GM18499 (cell line): ENCODE results near the gene KRT28.

Source experiments
- ATAC-seq: cut with Tn5 transposase; IDR thresholded peaks from one replicate; pipeline ENCODE4 v1.9.1; 2021; ENCODE audit warnings: moderate number of reproducible peaks; ENCODE audit not compliant: insufficient read depth, unreplicated experiment

The KRT28 gene, protein sequence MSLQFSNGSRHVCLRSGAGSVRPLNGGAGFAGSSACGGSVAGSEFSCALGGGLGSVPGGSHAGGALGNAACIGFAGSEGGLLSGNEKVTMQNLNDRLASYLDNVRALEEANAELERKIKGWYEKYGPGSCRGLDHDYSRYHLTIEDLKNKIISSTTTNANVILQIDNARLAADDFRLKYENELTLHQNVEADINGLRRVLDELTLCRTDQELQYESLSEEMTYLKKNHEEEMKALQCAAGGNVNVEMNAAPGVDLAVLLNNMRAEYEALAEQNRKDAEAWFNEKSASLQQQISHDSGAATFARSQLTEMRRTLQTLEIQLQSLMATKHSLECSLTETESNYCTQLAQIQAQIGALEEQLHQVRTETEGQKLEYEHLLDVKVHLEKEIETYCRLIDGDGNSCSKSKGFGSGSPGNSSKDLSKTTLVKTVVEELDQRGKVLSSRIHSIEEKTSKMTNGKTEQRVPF

DNA sequence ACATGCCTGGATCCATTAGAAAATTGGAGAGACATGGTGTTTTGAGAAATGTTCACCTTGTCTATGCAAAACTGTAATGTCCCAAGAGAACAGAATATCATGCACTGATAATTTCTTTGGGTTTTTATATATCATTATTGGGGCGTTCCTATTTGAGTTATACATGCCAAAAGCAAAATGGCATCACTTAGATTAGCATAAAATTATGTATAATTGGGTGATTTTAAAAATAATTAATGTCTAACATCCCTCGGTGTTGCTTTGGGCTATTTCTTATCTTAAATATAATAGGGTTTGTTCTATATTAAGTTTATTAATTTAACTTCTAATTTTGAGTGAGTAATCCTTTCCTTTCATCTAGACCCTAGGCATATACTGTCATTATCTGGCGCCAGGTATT lies at the start of gene KRT28:
Gene KRT28 (minus strand): TSS at position 101 of the 400 bp plus-strand sequence. CDS start 66 bp downstream, at position 35.
- no peak for ATAC-seq

DNA sequence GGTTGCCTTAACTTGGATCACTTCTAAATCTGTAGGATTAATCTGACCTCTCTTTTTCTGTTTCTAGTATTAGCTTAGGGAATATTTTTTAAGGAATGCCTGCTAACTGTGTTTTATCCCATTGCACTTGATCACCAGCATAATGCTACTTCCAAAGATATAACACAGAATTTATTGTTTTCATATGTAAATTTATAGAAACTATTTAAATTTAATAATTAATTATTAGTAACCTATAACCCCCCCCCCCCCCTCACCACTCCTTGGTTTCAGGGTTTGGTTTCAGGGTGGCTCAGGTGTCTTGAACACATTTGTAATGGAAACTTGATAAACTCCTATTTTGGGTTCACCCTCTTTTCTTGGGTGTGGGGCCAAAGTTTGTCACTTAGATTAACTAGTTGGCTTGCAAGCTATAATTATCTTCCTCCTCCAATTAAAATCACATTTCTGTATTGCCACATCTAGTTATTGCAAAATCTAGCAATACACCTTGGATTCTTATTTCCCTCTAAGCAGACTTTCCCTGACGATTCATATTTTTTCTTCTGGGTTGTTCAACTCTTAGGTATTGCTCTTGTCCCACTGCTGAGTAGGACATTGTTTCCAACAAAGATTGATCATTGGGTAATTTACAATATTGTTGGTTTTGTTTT lies 49.0 kb upstream of the KRT28 start:
- no peak for ATAC-seq

- ATAC-seq = no peak
These were observed 46.9 kb upstream of the KRT28 start for GRCh38 chr17:40846515-40847144.

- no peak for ATAC-seq
These were observed 44.9 kb upstream of the KRT28 start for GRCh38 chr17:40844671-40845107.

GRCh38 chr17:40843242-40843641 lies 43.5 kb upstream of the KRT28 start:
- no peak for ATAC-seq

GRCh38 chr17:40841246-40841645 lies 41.5 kb upstream of the KRT28 start:
- ATAC-seq = no peak

DNA sequence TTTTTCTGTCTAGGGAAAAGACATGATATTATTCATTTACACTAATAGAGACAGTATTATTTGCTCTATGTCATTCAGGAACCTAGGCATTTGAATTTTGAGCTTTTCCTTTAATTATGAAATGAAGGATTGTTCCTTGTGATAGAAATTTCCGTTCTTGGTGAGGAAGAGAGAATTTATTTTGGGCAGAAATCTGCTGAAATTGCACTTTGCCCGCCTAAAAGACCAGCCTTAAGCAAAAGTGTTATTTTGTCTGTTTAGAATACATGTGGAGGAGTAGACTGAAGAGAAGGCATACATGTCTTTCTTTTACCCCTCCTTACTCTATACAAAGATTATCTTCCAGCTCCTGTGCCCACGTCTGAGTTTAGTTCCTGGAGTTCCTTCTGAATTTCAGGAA lies 39.4 kb upstream of the KRT28 start:
- no peak for ATAC-seq

GRCh38 chr17:40836020-40836419 lies 36.3 kb upstream of the KRT28 start:
- no peak for ATAC-seq

DNA sequence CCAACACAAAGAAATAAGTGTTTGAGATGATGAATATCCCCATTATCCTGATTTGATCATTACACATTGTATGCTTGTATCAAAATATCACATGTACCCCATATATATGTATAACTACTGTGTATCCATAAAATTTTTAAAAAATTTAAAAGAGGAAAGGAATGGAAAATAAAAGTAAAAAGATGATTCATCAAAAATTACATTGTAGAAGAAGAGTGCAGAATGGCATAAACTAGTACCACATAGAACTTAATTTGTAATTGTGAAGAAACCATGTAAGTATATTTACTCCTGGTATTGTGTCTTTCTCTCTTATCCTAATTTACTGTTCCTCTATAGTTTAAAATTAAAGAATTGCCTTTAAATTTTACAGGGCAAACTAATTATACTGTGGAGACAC lies 34.1 kb upstream of the KRT28 start:
- ATAC-seq = no peak

- ATAC-seq = no peak
These were observed 33.1 kb upstream of the KRT28 start for GRCh38 chr17:40832840-40833239.

DNA sequence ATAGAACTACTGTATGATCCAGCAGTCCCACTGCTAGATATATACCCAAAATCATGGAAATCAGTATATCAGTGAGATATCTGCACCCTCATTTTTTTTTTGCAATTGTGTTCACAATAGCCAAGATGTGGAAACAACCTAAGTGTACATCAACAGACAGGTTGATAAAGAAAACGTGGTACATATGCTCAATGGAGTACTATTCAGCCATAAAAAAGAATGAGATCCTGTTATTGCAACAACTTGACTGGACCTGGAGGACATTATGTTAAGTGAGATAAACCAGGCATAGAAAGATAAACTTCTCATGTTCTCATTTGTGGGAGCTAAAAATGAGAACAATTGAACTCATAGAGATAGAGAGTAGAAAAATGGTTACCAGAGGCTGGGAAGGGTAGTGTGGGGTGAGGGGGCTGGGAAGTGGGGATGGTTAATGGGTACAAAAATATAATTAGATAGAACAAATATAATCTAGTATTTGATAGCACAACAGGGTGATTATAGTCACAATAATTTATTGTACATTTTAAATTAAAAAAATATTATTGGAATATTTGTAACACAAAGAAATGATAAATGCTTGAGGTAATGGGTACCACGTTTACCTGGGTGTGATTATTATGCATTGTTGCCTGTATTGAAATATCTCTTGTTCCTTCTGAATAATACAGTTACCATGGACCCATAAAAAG lies 30.5 kb upstream of the KRT28 start:
- no peak for ATAC-seq

GRCh38 chr17:40828454-40829044 lies 28.8 kb upstream of the KRT28 start:
- no peak for ATAC-seq

GRCh38 chr17:40827746-40828453 lies 28.1 kb upstream of the KRT28 start:
- ATAC-seq = no peak

DNA sequence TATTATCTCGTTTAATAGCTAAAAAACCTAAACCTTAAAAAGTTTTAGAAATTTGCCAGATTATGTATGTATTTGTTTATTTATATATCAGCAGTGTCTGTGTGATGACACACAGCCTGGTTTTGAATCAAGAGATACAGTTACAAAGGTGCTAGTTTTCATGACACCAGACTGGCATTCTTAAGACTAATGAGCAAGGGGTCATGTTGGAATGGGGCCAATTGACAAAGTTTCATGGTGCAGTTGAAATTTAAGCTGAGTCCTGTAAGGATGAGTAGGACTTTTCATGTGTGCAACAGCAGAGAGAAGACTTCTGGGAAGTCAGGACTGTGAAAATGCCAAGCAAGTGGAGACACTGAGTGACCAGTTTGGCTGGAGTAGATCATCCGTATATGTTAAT lies 25.8 kb upstream of the KRT28 start:
- no peak for ATAC-seq

DNA sequence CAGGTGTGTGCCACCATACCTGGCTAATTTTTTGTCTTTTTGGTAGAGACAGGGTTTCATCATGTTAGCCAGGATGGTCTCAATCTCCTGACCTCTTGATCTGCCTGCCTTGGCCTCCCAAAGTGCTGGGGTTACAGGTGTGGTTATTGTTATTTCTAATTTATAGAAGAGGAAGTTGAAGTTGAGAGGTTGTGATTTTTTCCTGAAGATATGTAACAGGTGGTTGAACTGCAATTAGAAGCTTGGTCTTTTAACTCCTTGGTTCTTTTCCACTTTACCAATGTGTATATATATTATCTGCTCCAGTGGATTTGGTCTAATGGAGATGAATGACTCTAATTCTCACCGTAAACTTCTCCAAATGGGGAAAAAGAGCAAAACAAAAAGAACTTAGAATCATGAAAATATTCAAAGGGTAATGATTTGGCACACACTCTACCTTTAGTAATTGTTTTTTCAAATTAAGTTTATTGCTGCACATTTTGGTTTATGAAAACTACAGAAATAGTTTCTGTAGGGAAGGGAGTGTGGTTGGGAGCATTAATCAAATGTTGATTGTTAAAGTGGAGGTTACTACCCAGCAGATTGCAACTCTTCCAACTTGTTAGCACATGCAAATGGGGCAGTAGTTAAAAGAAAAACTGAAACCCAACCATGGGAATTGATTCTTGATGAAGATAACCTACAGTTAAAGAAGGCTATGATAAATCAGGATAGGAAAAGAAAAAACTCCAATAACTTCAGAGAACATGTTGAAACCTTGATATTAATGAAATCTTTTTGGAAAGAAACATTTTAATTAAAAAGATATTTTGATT lies 24.5 kb upstream of the KRT28 start:
- ATAC-seq = no peak

DNA sequence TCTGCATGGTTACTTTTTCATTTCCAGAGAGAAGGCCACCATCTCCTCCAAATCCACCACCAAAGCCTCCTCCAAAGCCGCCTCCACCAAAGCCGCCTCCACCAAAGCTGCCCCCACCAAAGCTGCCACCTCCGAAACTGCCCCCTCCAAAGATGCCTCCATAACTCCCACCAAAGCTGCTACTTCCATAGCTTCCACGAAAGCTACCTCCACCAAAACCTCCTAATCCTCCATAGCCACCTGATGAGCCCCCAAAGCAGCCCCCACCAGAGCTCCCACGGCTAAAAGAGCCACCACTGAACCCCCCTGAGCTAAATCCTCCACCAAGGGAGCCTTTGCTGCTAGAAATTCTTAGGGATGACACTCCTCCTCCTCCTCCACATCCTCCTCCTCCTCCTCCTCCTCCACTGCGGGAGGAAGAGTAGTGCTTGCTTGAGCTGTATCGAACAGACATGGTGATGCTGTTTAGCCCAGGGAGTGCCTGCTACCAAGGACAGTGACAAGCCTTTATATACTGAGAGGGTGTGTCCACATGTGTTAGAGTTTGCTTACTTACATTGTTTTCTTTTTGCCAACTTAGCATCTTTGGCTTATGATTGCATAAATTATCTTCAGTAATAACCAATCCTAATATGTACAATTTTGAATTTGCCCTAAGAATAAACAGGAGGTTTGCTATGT lies 22.5 kb upstream of the KRT28 start, which contains the start of gene KRT10:
Gene KRT10 (minus strand): TSS at position 483 of the 681 bp plus-strand sequence. CDS start 29 bp downstream, at position 454.
- no peak for ATAC-seq

- ATAC-seq = no peak
These were observed 21.8 kb upstream of the KRT28 start for GRCh38 chr17:40821536-40821935.

DNA sequence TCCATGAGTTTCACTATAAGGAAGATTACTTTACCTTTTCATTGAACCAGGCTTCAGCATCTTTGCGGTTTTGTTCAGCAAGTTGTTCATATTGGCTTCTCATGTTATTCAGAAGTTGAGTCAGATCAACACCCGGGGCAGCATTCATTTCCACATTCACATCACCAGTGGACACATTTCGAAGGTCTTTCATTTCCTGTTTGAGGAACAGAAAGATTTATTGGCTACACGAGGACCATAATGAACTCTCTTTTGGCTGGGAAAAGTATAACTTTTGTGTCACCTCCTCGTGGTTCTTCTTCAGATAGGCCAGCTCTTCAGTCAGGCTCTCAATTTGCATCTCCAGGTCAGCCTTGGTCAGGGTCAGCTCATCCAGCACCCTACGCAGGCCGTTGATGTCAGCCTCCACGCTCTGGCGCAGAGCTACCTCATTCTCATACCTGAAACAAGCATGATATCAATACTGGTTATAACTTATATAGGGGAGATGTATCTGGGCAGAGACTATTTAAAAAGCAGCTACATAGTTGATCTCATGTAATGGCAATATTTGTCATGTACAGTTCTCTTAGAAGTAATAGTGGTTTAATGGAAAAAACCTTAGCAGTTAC lies 20.6 kb upstream of the KRT28 start:
- ATAC-seq = no peak
